GM21576 (cell line): ENCODE measurements around the gene RETN.

Experiments
- ATAC-seq: cut with Tn5 transposase; IDR thresholded peaks from one replicate; pipeline ENCODE4 v1.9.1; 2021; ENCODE audit warnings: mild to moderate bottlenecking, moderate library complexity; ENCODE audit not compliant: unreplicated experiment

Gene RETN

DNA sequence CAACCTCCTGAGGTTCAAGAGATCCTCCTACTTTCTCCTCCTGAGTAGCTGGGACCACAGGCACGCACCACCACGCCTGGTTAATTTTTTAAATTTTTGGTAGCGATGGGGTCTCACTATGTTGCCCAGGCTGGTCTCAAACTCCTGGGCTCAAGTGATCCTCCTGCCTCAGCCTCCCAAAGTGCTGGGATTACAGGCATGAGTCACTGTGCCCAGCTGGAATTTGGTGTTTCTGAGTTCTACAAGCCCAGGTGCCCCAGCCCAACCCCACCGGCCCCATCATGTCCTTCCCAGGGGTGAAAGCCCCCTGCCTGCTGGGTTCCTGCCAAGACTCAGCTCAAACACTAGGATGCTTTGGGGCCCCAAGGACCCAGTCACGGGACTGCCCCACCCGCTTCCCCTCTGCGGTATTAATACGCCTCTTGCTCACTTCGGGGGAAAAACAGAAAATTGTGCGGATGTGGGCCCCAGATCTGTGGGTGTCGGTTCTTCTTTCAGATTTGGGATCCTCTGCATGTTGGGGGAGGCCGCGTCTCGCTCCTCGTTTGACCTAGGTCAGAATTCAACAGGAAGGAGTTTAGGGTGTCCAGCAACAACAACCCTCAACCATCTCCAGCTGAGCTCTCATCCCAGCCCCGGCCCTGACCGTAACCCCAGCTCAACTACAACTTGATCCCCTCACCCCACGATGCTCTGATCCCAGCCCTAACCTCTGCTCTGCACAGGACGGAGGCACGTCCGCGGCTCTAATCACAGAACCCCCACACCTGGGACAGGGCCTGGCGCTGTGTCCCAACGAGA lies 36.7 kb downstream of the RETN start:
- peak; percentile 56 for ATAC-seq

GRCh38 chr19:7706188-7706954 lies 37.5 kb downstream of the RETN start:
- no peak for ATAC-seq

DNA sequence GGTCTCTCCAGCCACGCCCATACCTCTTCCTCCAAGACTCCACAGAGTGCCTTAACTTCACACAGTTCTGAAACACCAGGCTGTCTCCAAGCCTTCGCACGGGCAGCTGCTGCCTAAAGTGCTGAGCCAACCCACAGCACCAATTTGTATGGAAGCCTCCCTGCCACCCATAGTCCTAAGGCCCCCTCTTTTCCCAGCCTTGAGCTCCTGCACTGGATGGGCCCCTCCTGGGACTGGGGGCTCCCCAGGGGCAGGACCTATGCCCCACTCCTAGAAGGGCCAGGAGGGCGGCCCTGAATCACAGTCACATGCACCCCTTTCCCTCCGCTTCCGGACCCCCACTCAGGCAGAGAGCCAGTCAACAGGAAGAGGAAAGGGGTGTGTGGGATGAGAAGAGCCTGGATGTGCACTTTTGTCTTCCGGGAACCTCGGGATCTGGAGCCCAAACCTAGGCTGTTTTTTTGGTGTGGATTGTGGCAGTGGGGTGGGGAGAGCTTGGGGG lies 38.2 kb downstream of the RETN start:
- ATAC-seq: no peak

DNA sequence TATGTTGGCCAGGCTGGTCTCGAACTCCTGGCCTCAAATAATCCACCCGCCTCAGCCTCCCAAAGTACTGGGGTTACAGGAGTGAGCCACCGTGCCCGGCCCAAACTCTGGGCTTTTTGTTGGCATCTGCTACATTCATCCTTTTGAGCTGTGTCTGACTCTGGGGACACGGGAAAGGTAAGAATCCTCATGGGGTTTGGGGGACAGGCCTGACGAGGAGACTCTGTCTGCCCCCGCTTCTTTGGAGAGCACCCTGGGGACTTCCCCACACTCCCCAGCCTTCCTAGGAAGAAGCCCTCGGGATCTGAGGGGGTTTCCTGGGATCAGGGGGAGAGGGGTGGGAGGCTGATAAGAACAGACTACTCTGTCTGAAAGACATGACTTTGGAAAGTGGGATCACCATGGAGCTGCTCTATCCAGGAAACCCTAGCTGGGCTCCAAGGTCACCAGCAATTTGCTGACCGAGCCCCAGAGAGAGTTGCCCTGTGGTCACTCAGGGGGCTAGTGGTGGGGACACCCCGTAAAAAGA lies 41.1 kb downstream of the RETN start:
- no peak for ATAC-seq

GRCh38 chr19:7710616-7711015 lies 41.8 kb downstream of the RETN start:
- ATAC-seq: no peak

- ATAC-seq: no peak
These were observed 46.8 kb downstream of the RETN start for GRCh38 chr19:7715671-7716070.

DNA sequence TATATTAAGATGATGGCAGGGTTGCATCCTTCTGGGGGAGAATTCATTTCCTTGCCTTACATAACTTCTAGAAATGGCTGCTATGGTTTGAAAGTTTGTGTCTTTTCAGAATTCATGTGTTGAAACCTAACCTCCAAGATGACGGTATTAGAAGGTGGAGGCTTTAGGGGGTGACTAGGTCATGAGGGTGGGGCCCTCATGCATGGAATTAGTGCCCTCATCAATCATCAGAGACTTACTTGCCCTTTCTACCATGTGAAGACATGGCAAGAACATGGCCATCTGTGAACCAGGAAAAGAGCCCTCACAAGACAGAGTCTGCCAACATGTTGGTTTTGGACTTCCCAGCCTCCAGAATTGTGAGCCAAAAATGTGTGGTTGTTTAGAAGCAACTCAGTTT lies 47.9 kb downstream of the RETN start:
- no peak for ATAC-seq

GRCh38 chr19:7718668-7719067 lies 49.8 kb downstream of the RETN start:
- no peak for ATAC-seq
